Thyroid gland (tissue), 4 donors: ENCODE measurements around the gene LCN6.

Source experiments
- POLR2A ChIP-seq, 2 donors: fragments of 450-650 bp; IDR thresholded peaks; one replicate each; pipeline ENCODE4 v1.6.1; 2017; ENCODE audit warnings: antibody characterized with exemption in 2 of 2, mild to moderate bottlenecking in 2 of 2, moderate library complexity in 1 of 2
- TF ChIP-seq, protein P1 (sequence below), 6 experiments: fragments of 200-600 bp in 3 of 6; fragments of 450-650 bp in 3 of 6; sonication (generic) in 3 of 6; IDR thresholded peaks; one replicate each; pipeline ENCODE4 v1.5.1; 2016 to 2019; ENCODE audit warnings: antibody characterized with exemption in 6 of 6, mild to moderate bottlenecking in 2 of 6, inconsistent platforms in 1 of 6, moderate library complexity in 1 of 6

DNA sequence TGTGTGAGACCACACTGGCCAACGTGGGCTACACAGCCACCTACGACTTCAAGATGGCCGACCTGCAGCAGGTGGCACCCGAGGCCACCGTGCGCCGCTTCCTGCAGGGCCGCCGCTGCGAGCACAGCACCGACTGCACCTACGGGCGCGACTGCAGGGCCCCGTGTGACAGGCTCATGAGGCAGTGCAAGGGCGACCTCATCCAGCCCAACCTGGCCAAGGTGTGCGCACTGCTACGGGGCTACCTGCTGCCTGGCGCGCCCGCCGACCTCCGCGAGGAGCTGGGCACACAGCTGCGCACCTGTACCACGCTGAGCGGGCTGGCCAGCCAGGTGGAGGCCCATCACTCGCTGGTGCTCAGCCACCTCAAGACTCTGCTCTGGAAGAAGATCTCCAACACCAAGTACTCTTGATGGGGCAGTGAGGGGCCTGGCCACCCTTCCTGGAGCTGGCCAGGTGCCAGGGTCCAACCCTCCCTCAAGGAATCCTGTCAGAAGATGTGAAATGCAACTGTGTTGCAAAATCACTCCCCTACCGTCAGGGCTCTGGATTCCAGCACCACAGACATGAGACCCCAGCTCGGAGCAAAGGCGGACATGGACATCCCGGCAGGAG is 24.9 kb downstream of the LCN6 start:
- TF ChIP-seq, protein P1, sequence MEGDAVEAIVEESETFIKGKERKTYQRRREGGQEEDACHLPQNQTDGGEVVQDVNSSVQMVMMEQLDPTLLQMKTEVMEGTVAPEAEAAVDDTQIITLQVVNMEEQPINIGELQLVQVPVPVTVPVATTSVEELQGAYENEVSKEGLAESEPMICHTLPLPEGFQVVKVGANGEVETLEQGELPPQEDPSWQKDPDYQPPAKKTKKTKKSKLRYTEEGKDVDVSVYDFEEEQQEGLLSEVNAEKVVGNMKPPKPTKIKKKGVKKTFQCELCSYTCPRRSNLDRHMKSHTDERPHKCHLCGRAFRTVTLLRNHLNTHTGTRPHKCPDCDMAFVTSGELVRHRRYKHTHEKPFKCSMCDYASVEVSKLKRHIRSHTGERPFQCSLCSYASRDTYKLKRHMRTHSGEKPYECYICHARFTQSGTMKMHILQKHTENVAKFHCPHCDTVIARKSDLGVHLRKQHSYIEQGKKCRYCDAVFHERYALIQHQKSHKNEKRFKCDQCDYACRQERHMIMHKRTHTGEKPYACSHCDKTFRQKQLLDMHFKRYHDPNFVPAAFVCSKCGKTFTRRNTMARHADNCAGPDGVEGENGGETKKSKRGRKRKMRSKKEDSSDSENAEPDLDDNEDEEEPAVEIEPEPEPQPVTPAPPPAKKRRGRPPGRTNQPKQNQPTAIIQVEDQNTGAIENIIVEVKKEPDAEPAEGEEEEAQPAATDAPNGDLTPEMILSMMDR (IDR thresholded peaks at IDR 0.05): no peak
- TF ChIP-seq POLR2A (IDR thresholded peaks at IDR 0.05): no peak
